Right renal pelvis (tissue), 4 donors: ENCODE measurements around the gene PCDHGA10. TPM values are rescaled to one million over a fixed set of nuclear protein-coding genes. Genes with fewer than 3 reads are reported as not detected.
"Not testable (repeated sequence)": the region's sequence is repeated elsewhere in the genome, so short reads cannot be mapped to it uniquely, and the experiment has no call there.

Experiments used
- DNase-seq, 4 donors: peaks; one replicate each; pipeline ENCODE4 v3.0.0-alpha.2; 2013; ENCODE audit warnings: low read depth in 4 of 4, low spot score in 3 of 4, missing footprints in 1 of 4
- polyA plus RNA-seq, 4 donors: library from polyadenylated mRNA; unstranded; fragments of 120-200 nt; gene quantifications; one replicate each; pipeline ENCODE4 v1.2.1, GENCODE V29; 2013; ENCODE audit not compliant: insufficient read length in 4 of 4

PCDHGA10 gene
- polyA plus RNA-seq, 4 donors: 3.7 to 3.9 (median 3.9) TPM

DNA sequence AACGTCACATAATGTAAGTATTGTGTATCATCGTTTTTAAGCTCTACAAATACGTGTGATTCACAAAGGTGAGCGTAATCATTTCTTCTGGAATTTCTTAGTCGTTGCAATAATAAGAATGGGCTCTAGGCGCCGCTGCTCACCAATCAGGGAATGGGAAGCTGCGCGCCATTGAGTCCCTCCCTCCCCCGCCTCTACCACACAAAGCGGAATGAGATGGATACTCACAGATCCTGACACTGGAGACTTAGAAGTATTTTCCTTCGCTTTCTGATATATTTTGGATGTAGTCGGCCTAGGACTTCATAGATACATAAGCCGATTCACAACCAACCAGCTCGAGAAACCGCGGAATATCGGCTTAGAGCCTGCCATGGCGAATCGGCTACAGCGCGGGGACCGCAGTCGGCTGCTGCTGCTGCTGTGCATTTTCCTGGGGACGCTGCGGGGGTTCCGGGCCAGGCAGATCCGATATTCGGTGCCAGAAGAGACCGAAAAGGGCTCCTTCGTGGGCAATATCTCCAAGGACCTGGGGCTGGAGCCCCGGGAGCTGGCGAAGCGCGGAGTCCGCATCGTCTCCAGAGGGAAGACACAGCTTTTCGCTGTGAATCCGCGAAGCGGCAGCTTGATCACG is 8.2 kb downstream of the PCDHGA10 start, which contains the start of gene PCDHGA11:
Gene PCDHGA11 (plus strand): TSS at position 197 of the 634 bp plus-strand sequence. CDS start 177 bp downstream, at position 374.
- DNase-seq: no peak

DNA sequence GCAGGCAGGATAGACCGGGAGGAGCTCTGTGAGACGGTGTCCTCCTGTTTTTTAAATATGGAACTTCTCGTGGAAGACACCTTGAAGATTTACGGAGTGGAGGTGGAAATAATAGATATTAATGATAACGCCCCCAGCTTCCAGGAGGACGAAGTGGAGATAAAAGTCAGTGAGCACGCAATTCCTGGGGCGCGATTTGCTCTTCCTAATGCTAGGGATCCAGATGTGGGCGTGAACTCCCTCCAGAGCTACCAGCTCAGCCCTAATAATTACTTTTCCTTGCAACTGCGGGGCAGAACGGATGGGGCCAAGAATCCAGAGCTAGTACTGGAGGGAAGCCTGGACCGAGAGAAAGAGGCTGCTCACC is 8.7 kb downstream of the PCDHGA10 start:
- DNase-seq: no peak

DNA sequence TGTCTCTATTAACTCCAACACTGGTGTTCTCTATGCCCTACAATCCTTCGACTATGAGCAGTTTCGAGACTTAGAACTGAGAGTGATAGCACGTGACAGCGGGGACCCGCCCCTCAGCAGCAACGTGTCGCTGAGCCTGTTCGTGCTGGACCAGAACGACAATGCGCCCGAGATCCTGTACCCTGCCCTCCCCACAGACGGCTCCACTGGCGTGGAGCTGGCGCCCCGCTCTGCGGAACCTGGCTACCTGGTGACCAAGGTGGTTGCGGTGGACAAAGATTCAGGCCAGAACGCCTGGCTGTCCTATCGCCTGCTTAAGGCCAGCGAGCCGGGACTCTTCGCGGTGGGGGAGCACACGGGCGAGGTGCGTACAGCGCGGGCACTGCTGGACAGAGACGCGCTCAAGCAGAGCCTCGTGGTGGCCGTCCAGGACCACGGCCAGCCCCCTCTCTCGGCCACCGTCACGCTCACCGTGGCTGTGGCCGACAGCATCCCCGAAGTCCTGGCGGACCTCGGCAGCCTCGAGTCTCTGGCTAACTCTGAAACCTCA is 10.0 kb downstream of the PCDHGA10 start:
- no peak for DNase-seq

DNA sequence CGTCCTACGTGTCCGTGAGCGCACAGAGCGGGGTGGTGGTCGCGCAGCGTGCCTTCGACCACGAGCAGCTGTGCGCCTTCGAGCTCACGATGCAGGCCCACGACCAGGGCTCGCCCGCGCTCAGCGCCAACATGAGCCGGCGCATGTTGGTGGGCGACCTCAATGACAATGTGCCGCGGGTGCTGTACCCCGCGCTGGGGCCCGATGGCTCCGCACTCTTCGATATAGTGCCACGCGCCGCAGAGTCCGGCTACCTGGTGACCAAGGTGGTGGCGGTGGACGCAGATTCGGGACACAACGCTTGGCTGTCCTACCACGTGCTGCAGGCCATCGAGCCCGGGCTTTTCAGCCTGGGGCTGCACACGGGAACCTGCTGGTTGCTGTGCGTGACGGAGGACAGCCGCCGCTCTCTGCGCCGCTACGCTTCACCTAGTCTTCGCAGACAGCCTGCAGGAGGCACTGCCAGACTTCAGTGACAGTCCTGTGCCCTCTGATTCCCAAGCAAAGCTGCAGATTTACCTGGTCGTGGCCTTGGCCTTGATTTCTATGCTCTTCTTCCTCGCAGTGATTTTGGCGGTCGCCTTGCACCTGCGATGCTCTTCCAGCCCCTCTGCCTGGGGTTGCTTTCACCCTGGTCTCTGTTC is 15.1 kb downstream of the PCDHGA10 start:
- DNase-seq: no peak

DNA sequence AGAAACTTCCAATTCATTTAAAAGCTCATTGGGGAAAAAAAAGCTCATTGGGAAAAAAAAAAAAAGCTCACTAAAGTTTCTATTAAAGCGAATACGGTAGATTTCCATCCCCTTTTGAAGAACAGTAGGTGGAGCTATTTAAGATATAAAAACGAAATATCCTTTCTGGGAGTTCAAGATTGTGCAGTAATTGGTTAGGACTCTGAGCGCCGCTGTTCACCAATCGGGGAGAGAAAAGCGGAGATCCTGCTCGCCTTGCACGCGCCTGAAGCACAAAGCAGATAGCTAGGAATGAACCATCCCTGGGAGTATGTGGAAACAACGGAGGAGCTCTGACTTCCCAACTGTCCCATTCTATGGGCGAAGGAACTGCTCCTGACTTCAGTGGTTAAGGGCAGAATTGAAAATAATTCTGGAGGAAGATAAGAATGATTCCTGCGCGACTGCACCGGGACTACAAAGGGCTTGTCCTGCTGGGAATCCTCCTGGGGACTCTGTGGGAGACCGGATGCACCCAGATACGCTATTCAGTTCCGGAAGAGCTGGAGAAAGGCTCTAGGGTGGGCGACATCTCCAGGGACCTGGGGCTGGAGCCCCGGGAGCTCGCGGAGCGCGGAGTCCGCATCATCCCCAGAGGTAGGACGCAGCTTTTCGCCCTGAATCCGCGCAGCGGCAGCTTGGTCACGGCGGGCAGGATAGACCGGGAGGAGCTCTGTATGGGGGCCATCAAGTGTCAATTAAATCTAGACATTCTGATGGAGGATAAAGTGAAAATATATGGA is 17.7 kb downstream of the PCDHGA10 start, which contains the start of gene PCDHGA12:
Gene PCDHGA12 (plus strand): TSS at position 176 of the 782 bp plus-strand sequence. CDS start 253 bp downstream, at position 429.
- DNase-seq: no peak

DNA sequence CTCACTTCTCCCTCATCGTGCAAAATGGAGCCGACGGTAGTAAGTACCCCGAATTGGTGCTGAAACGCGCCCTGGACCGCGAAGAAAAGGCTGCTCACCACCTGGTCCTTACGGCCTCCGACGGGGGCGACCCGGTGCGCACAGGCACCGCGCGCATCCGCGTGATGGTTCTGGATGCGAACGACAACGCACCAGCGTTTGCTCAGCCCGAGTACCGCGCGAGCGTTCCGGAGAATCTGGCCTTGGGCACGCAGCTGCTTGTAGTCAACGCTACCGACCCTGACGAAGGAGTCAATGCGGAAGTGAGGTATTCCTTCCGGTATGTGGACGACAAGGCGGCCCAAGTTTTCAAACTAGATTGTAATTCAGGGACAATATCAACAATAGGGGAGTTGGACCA is 18.5 kb downstream of the PCDHGA10 start:
- no peak for DNase-seq

DNA sequence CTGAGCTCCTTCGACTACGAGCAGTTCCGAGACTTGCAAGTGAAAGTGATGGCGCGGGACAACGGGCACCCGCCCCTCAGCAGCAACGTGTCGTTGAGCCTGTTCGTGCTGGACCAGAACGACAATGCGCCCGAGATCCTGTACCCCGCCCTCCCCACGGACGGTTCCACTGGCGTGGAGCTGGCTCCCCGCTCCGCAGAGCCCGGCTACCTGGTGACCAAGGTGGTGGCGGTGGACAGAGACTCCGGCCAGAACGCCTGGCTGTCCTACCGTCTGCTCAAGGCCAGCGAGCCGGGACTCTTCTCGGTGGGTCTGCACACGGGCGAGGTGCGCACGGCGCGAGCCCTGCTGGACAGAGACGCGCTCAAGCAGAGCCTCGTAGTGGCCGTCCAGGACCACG is 19.5 kb downstream of the PCDHGA10 start:
- DNase-seq: not testable (repeated sequence)

GRCh38 chr5:141432726-141433125 is 19.9 kb downstream of the PCDHGA10 start:
- not testable (repeated sequence) for DNase-seq

- no peak for DNase-seq
Measured at GRCh38 chr5:141434006-141434405, 21.2 kb downstream of the PCDHGA10 start.

GRCh38 chr5:141437221-141437620 is 24.4 kb downstream of the PCDHGA10 start:
- no peak for DNase-seq

DNA sequence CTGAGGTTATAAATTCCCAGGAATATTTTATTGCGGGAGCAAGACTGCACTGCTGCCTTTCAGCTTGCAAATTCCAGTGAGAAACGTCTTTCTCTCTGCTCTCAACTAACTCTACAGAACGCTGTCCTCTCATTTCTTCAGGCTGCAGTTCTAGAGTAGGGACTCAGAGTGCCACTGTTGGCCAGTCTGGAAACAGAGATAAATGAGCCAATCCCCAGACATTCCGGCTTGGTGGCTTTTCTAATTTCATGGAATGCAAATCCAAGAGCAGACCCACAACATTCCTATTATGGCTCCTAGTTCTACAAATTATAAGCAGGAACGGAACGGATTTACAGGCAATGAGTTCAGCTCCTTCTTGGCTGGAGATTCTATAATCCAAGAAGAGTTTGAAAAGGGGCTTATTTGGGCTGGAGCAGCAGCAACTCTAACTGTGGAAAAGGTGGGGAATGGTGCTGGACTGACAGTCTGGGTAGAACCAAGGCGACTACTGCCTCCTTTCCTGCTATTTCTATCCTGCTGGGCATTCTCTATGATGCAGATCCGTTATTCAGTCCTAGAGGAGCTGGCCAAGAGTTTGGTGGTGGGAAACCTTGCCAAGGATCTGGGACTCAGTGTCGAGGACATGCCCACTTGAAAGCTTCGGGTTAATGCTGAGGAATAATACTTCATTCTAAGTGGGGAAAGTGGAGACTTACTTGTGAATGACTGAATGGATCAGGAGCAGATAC is 26.8 kb downstream of the PCDHGA10 start:
- no peak for DNase-seq

DNA sequence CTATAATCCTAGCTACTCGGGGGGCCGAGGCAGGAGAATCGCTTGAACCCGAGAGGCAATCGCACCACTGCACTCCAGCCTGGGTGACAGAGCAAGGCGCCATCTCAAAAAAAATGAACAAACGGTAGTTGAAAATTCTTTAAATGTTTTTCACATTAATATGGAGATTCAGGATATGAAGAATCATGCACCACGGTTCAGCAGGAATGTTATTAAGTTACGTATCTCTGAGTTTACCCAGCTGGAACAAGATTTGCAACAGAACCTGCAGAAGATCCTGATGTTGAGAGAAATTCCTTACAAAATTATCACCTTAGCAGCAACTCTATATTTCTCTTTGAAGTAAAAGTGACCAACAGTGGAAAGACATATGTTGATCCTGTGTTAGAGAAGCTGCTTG is 27.6 kb downstream of the PCDHGA10 start:
- no peak for DNase-seq

GRCh38 chr5:141441571-141442170 is 28.9 kb downstream of the PCDHGA10 start:
- DNase-seq: no peak

GRCh38 chr5:141465351-141465750 is 52.6 kb downstream of the PCDHGA10 start:
- DNase-seq: no peak

Other genes with a start within 250 kb of the PCDHGA10 start
- 1 to 10 TPM; 4.9 to 6.2 (median 5.9) TPM for gene PCDHB7, start 240.3 kb upstream of the PCDHGA10 start, polyA plus RNA-seq
- gene PCDHB8, start 235.2 kb upstream of the PCDHGA10 start, polyA plus RNA-seq: 1 to 10 TPM; 1.3 to 3.9 (median 2.6) TPM
- gene PCDHB16, start 230.6 kb upstream of the PCDHGA10 start, polyA plus RNA-seq: 1 to 10 TPM; 3.5 to 7.7 (median 5.2) TPM
- gene PCDHB9, start 225.8 kb upstream of the PCDHGA10 start, polyA plus RNA-seq: 1 to 10 TPM; 3.2 to 6.3 (median 3.8) TPM
- 1 to 10 TPM; 6.5 to 9.4 (median 7.7) TPM for gene PCDHB10, start 220.6 kb upstream of the PCDHGA10 start, polyA plus RNA-seq
- gene PCDHB11, start 213.4 kb upstream of the PCDHGA10 start, polyA plus RNA-seq: 1 to 10 TPM; 4.8 to 6.3 (median 5.1) TPM
- gene PCDHB12, start 204.3 kb upstream of the PCDHGA10 start, polyA plus RNA-seq: 1 to 10 TPM; 4.6 to 6.5 (median 5.5) TPM
- gene PCDHB13, start 199.1 kb upstream of the PCDHGA10 start, polyA plus RNA-seq: 1 to 10 TPM; 5.6 to 6.8 (median 6.3) TPM
- gene PCDHB14, start 189.6 kb upstream of the PCDHGA10 start, polyA plus RNA-seq: 10 to 100 TPM in 1 of 4 donors, 1 to 10 TPM in 3; 8.1 to 11.2 (median 8.8) TPM
- 10 to 100 TPM; 14.7 to 17.0 (median 16.0) TPM for gene PCDHB15, start 167.6 kb upstream of the PCDHGA10 start, polyA plus RNA-seq
- gene SLC25A2, start 108.9 kb upstream of the PCDHGA10 start, polyA plus RNA-seq: under 1 TPM in 1 of 4 donors, not detected in 3; 0.04 TPM
- gene TAF7, start 92.2 kb upstream of the PCDHGA10 start, polyA plus RNA-seq: 100 to 1,000 TPM; 146 to 183 (median 171) TPM
- 1 to 10 TPM in 2 of 4 donors, under 1 TPM in 2; 0.74 to 1.3 (median 0.96) TPM for gene PCDHGA1, start 82.5 kb upstream of the PCDHGA10 start, polyA plus RNA-seq
- gene PCDHGA2, start 74.2 kb upstream of the PCDHGA10 start, polyA plus RNA-seq: 1 to 10 TPM; 5.8 to 7.7 (median 6.1) TPM
- gene PCDHGA3, start 69.2 kb upstream of the PCDHGA10 start, polyA plus RNA-seq: 1 to 10 TPM; 2.2 to 4.2 (median 3.1) TPM
- gene PCDHGB1, start 62.9 kb upstream of the PCDHGA10 start, polyA plus RNA-seq: 1 to 10 TPM; 1.3 to 2.4 (median 2.0) TPM
- gene PCDHGA4, start 58.0 kb upstream of the PCDHGA10 start, polyA plus RNA-seq: 1 to 10 TPM; 2.3 to 3.1 (median 2.5) TPM
- gene PCDHGB2, start 53.0 kb upstream of the PCDHGA10 start, polyA plus RNA-seq: 1 to 10 TPM; 3.4 to 4.7 (median 3.9) TPM
- gene PCDHGA5, start 48.8 kb upstream of the PCDHGA10 start, polyA plus RNA-seq: 1 to 10 TPM; 2.2 to 3.0 (median 2.5) TPM
- 1 to 10 TPM; 1.7 to 2.3 (median 2.0) TPM for gene PCDHGB3, start 42.7 kb upstream of the PCDHGA10 start, polyA plus RNA-seq
- 1 to 10 TPM; 5.4 to 9.1 (median 6.5) TPM for gene PCDHGA6, start 39.1 kb upstream of the PCDHGA10 start, polyA plus RNA-seq
- gene PCDHGA7, start 30.2 kb upstream of the PCDHGA10 start, polyA plus RNA-seq: 1 to 10 TPM; 2.1 to 2.8 (median 2.2) TPM
- 1 to 10 TPM; 4.3 to 6.6 (median 6.0) TPM for gene PCDHGB4, start 25.3 kb upstream of the PCDHGA10 start, polyA plus RNA-seq
- under 1 TPM; 0.30 to 0.52 (median 0.32) TPM for gene PCDHGA8, start 20.4 kb upstream of the PCDHGA10 start, polyA plus RNA-seq
- gene PCDHGB5, start 15.0 kb upstream of the PCDHGA10 start, polyA plus RNA-seq: 10 to 100 TPM in 1 of 4 donors, 1 to 10 TPM in 3; 9.4 to 11.0 (median 9.7) TPM
- gene PCDHGA9, start 10.2 kb upstream of the PCDHGA10 start, polyA plus RNA-seq: 1 to 10 TPM; 5.5 to 6.5 (median 6.0) TPM
- 1 to 10 TPM; 7.0 to 8.3 (median 8.2) TPM for gene PCDHGB6, start 5.0 kb upstream of the PCDHGA10 start, polyA plus RNA-seq
- gene PCDHGB7, start 4.7 kb downstream of the PCDHGA10 start, polyA plus RNA-seq: 10 to 100 TPM; 15.4 to 16.6 (median 15.9) TPM
- gene PCDHGA11, start 8.1 kb downstream of the PCDHGA10 start, polyA plus RNA-seq: 1 to 10 TPM; 4.4 to 5.5 (median 4.9) TPM
- 1 to 10 TPM in 3 of 4 donors, under 1 TPM in 1; 0.97 to 2.1 (median 1.7) TPM for gene PCDHGA12, start 17.5 kb downstream of the PCDHGA10 start, polyA plus RNA-seq
- gene PCDHGC3, start 63.0 kb downstream of the PCDHGA10 start, polyA plus RNA-seq: 100 to 1,000 TPM; 105 to 128 (median 117) TPM
- 1 to 10 TPM; 2.8 to 3.4 (median 3.2) TPM for gene PCDHGC4, start 72.0 kb downstream of the PCDHGA10 start, polyA plus RNA-seq
- under 1 TPM; 0.11 to 0.61 (median 0.34) TPM for gene PCDHGC5, start 76.1 kb downstream of the PCDHGA10 start, polyA plus RNA-seq
- gene DIAPH1, start 206.0 kb downstream of the PCDHGA10 start, polyA plus RNA-seq: 10 to 100 TPM; 62.7 to 71.7 (median 70.4) TPM
- gene HDAC3, start 223.9 kb downstream of the PCDHGA10 start, polyA plus RNA-seq: 100 to 1,000 TPM in 1 of 4 donors, 10 to 100 TPM in 3; 93.3 to 102 (median 95.2) TPM
- gene RELL2, start 224.0 kb downstream of the PCDHGA10 start, polyA plus RNA-seq: 1 to 10 TPM in 2 of 4 donors, under 1 TPM in 2; 0.73 to 1.4 (median 1.1) TPM
- gene FCHSD1, start 238.4 kb downstream of the PCDHGA10 start, polyA plus RNA-seq: 10 to 100 TPM; 11.6 to 14.3 (median 13.8) TPM